NOMO-1 treated with DMSO at 0.1 percent for 48 hours (cell line): ENCODE results near the gene CXCL8.

Experiments
- DNase-seq: peaks from one replicate; lab custom pipeline; 2025; ENCODE audit not compliant: unreplicated experiment; lab: John Stamatoyannopoulos, UW

CXCL8 gene

DNA sequence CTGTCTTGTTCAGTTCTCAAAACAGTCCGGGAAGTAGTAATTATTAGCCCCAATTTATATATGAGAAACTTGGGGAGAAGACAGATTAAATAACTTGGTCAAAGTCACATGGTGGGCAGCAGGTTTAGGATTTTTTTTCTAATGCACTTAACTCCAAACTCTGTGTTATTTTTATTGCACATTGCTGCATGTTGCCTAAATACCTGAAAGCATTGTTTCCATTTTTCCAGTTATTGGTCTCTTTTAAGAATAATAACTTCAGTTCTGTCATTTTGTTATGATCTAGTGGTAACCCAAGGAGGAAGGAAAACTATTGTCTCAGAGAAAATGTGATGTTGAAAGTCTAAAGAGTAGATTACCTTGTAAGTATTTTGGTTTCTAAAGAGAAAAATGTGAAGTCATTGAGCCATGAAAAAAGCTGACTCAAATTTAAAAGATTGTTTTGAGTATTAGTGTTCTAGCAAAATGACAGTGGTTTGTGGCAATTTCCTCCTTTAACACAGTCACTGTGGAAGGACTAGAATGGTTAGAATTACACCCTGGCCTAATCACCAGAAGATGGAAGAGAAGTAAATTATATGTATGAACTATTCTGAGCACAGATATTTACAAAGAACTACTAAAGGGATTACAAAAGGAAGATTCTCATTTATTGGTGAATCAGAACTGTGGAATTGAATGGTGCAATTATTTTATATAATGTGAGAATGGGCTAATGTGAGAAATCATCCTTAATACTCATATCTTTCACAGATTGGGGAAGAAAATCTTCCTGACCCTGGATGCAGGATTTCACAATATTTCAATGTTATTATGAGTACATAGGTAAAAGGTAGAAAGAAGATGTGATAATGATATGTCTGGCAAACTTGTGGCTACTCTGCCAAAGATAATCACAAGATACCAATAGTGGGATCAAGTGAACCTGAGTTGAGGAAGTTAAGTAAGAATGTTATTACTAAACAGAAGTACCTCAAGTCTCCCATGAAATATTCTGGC lies 21.7 kb upstream of the CXCL8 start:
- peak; percentile 87 for DNase-seq

DNA sequence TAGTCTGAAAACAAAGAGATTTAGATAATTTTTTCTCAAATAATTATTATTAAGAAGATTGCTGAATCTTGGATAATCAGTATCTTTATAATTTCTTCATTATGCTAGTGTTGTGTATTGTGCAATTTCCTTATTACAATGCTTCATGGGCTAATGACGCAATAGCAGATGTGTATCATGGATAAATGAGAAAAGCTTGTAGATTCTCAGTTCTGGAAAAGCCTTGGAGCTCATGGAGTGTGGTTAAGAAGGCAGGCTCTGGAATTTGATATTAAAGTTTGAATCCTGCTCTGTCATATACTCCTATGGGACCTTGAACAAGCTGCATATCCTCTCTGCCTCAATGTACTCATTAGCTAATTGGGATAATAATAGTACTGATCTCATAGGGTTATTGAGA lies 18.9 kb upstream of the CXCL8 start:
- DNase-seq: peak; percentile 58

DNA sequence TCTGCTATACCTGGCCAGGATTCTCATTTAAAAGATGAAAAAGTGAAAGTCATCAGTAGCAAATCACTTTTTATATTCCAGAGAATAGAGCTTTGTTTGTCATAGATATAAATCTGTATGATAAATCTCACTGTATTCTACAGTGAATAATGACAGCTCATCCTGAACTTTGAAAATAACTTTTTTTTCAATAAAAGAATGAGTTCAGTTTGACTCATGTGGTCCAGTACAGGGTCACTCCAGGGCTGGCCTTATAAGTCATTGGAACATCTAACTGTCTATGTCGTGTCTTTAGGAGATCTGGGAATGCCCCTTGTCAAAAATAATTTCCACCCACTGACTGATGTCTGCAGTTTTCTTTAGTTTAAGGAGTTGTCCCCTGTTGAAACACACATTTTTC lies 18.5 kb upstream of the CXCL8 start:
- DNase-seq: no peak

DNA sequence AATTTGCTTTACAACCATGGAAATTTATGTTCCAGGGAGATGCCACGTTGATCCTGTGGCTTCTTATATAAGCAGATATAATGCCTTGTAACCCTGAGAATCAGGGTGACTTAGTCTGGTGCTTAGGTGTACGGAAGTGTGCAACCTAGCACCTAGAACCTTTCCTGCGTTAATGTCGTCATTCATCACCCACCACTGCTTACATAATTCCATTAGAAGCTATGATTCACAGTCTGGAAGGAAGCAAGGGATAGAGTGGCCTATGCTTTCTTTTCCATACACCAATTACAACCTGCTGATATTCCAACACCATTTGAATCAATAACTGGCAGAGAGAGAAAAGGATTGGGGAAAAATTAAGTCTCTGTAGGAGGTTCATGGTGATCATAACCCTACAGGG lies 17.3 kb upstream of the CXCL8 start:
- DNase-seq: no peak

GRCh38 chr4:73723928-73724327 lies 16.4 kb upstream of the CXCL8 start:
- no peak for DNase-seq

- DNase-seq: no peak
Measured at GRCh38 chr4:73725510-73725909, 14.9 kb upstream of the CXCL8 start.

DNA sequence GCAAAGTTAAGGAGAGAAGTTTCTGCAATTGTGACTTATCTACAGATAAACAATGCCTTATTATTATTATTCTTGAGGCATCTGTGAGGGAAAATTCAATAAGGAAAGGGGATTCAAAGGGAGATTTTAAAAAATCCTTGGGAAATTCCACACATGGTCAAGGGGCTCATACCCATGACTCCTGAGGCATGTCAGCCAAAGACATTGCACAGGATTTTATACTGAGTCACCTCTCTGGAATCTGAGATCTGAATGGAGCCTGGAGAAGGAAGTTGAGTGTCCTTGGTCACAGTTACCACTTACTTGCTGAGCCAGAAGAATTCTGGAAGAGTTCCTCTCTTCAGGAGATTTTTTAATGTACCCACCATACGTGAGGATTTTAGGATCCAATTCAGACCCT lies 14.4 kb upstream of the CXCL8 start:
- no peak for DNase-seq

- no peak for DNase-seq
Measured at GRCh38 chr4:73727685-73728084, 12.7 kb upstream of the CXCL8 start.

DNA sequence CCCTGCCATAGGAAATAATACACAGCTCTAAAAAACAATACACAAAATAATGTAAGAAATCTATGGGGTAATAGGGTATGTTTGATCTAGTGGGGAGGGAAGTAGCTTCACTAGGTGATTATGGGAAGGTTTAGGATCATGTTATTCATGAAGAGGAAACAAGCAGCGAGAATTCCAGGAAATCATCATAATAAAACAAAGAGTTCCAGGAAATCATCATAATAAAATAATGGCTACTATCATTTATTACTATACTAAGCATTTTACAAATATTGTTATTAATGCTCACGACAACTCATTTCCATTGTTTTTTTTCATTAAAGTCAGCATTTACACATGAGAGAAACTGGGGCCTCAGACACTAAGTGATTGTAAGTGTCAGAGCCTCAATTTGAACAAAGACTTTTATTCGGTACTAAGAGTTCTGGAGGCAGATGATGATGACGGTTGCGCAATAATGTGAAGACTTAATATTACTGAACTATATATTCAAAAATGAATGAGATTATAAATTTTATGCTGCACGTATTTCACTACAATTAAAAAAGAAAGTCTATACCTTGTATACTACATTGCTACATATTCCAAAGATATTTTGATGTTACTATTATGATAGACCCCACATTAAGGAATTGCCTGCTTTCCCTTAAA lies 12.2 kb upstream of the CXCL8 start:
- no peak for DNase-seq

- peak; percentile 83 for DNase-seq
Measured at GRCh38 chr4:73729534-73730165, 10.7 kb upstream of the CXCL8 start.

GRCh38 chr4:73730292-73730691 lies 10.1 kb upstream of the CXCL8 start:
- no peak for DNase-seq

DNA sequence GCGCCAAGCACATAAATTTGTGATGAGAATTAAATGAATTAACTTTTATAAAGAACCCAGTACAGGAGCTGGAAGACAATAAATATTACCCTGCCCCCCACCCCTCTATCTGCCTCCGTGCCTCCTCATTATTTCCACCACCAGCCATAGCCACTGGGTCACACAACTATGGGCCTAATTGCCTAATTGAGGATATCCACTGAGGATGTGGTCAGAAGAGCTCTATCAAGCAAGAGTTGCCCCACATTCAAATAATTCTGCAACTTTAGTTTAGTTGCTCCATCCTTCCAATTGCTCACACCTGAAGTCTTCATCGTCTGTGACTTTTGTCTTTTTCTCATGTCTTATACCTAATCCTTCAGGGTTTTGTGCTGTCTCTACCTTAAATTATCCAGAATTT lies 9.5 kb upstream of the CXCL8 start:
- peak; percentile 94 for DNase-seq

- peak; percentile 97 for DNase-seq
Measured at GRCh38 chr4:73731968-73732610, 8.3 kb upstream of the CXCL8 start.

DNA sequence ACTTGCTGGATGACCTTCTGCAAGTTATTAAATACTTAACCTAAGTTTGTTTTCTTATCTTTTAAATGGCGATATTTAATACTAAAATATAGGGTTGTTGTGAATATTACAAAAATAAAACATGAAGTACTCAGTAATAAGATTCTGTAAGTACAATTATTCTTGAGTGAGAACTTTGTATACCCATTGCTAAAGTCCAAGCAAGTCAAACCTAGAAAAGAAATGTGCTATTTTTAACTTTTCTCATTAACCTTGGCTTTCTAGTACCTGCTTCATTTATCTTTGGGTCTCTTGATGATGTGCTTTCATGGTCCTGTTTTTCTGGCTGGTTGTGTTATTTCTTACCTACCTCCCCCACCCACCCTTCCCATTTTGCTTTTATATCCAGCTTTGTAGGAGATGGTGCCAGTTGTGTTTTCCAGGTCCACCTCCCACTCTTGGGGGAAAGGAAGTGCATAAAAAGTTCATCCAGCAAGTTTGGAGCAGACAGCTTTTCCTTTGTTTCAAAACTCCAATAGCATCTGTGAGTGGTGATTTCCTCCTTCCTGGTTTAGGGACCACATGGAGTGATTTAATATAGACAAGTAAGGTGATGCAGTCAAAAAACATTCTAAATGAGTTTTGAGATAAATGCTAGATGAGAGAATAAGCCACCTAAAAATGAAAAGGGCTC lies 7.5 kb upstream of the CXCL8 start:
- no peak for DNase-seq

DNA sequence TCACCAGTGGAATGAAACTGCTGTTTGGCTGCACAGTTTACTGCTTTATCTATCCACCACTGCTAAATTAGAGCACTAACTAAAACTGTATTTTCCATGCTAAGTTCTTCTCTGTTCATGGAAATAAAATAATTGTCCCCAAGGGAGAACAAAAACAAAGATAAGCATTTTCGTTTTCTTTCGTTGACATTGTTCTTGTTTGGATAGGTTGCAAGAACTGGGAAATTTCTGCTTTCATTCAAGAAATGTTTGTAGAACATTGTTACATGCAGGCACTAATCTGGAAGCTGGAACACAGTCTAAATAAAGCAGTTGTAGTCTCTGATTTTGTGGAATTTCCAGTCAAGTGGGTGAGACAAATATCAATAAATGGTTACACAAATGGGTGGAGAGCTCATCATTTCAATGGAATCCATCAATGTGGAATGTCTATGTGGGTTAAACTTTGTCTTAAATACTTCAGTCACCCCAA lies 5.8 kb upstream of the CXCL8 start:
- no peak for DNase-seq

GRCh38 chr4:73735231-73735630 lies 5.1 kb upstream of the CXCL8 start:
- DNase-seq: peak; percentile 97

- DNase-seq: peak; percentile 61
Measured at GRCh38 chr4:73741031-73741749, 821 bp downstream of the CXCL8 start.

GRCh38 chr4:73741750-73742489 lies 1.6 kb downstream of the CXCL8 start:
- DNase-seq: no peak

DNA sequence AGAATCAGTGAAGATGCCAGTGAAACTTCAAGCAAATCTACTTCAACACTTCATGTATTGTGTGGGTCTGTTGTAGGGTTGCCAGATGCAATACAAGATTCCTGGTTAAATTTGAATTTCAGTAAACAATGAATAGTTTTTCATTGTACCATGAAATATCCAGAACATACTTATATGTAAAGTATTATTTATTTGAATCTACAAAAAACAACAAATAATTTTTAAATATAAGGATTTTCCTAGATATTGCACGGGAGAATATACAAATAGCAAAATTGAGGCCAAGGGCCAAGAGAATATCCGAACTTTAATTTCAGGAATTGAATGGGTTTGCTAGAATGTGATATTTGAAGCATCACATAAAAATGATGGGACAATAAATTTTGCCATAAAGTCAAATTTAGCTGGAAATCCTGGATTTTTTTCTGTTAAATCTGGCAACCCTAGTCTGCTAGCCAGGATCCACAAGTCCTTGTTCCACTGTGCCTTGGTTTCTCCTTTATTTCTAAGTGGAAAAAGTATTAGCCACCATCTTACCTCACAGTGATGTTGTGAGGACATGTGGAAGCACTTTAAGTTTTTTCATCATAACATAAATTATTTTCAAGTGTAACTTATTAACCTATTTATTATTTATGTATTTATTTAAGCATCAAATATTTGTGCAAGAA lies 2.3 kb downstream of the CXCL8 start:
- DNase-seq: no peak
